ENCODE results near the gene MYO7A.

GRCh38 chr11:77253690-77254089, 125.6 kb downstream of the MYO7A start:
- no peak for TF ChIP-seq CTCF (IDR thresholded peaks at IDR 0.05)
- no peak for TF ChIP-seq POLR2AphosphoS5 (IDR thresholded peaks at IDR 0.05)
